SK-N-SH treated with all-trans-retinoic acid at 6 μM for 48 hours (cell line): ENCODE data around the gene CNGB1.

Experiments used
- ARNTL ChIP-seq: fragments of 450-650 bp; formaldehyde crosslinking; IDR thresholded peaks from 2 replicates; pipeline ENCODE4 v1.5.0; 2020; ENCODE audit warnings: low read depth, mild to moderate bottlenecking, moderate library complexity, borderline replicate concordance
- BACH2 ChIP-seq: fragments of 250-450 bp; sonication (Bioruptor Pico); IDR thresholded peaks from 2 replicates; pipeline ENCODE4 v1.9.0; 2021; ENCODE audit warnings: mild to moderate bottlenecking, borderline replicate concordance
- ESRRG ChIP-seq: fragments of 250-450 bp; sonication (Bioruptor Pico); IDR thresholded peaks from 2 replicates; pipeline ENCODE4 v1.6.1; 2021; ENCODE audit warnings: mild to moderate bottlenecking
- GLIS3 ChIP-seq: fragments of 250-450 bp; sonication (Bioruptor Pico); IDR thresholded peaks from 2 replicates; pipeline ENCODE4 v1.5.0; 2020; ENCODE audit warnings: mild to moderate bottlenecking, moderate library complexity
- ISL1 ChIP-seq: fragments of 250-450 bp; sonication (Bioruptor Pico); IDR thresholded peaks from 2 replicates; pipeline ENCODE4 v2.1.2; 2022; ENCODE audit warnings: mild to moderate bottlenecking, moderate library complexity
- SNAI2 ChIP-seq: fragments of 250-450 bp; sonication (Bioruptor Pico); IDR thresholded peaks from 2 replicates; pipeline ENCODE4 v1.5.0; 2020; ENCODE audit warnings: mild to moderate bottlenecking, moderate library complexity
- ZC3H10 ChIP-seq: fragments of 250-450 bp; sonication (Bioruptor Pico); IDR thresholded peaks from 2 replicates; pipeline ENCODE4 v1.5.1; 2021; ENCODE audit warnings: mild to moderate bottlenecking, moderate library complexity
- ZFP3 ChIP-seq: fragments of 250-450 bp; sonication (Bioruptor Pico); IDR thresholded peaks from 2 replicates; pipeline ENCODE4 v1.5.0; 2020; ENCODE audit warnings: mild to moderate bottlenecking, moderate library complexity
- ZFP30 ChIP-seq: fragments of 450-650 bp; formaldehyde crosslinking; IDR thresholded peaks from 2 replicates; pipeline ENCODE4 v1.5.0; 2022; ENCODE audit warnings: mild to moderate bottlenecking, moderate library complexity
- ZNF565 ChIP-seq: fragments of 450-650 bp; formaldehyde crosslinking; conservative IDR thresholded peaks from 2 replicates; pipeline ENCODE4 v1.5.0; 2020; ENCODE audit warnings: low read depth, mild to moderate bottlenecking, moderate library complexity
- ZNF70 ChIP-seq: fragments of 450-650 bp; formaldehyde crosslinking; IDR thresholded peaks from 2 replicates; pipeline ENCODE4 v1.5.0; 2020; ENCODE audit warnings: mild to moderate bottlenecking, moderate library complexity
- TF ChIP-seq, protein P1 (sequence below): fragments of 250-450 bp; sonication (Bioruptor Pico); IDR thresholded peaks from 2 replicates; pipeline ENCODE4 v1.5.0; 2020; ENCODE audit warnings: mild to moderate bottlenecking, moderate library complexity
- TF ChIP-seq, protein P2 (sequence below): fragments of 250-450 bp; sonication (Bioruptor Pico); IDR thresholded peaks from 2 replicates; pipeline ENCODE4 v1.5.1; 2020; ENCODE audit warnings: low read depth, mild to moderate bottlenecking, moderate library complexity

DNA sequence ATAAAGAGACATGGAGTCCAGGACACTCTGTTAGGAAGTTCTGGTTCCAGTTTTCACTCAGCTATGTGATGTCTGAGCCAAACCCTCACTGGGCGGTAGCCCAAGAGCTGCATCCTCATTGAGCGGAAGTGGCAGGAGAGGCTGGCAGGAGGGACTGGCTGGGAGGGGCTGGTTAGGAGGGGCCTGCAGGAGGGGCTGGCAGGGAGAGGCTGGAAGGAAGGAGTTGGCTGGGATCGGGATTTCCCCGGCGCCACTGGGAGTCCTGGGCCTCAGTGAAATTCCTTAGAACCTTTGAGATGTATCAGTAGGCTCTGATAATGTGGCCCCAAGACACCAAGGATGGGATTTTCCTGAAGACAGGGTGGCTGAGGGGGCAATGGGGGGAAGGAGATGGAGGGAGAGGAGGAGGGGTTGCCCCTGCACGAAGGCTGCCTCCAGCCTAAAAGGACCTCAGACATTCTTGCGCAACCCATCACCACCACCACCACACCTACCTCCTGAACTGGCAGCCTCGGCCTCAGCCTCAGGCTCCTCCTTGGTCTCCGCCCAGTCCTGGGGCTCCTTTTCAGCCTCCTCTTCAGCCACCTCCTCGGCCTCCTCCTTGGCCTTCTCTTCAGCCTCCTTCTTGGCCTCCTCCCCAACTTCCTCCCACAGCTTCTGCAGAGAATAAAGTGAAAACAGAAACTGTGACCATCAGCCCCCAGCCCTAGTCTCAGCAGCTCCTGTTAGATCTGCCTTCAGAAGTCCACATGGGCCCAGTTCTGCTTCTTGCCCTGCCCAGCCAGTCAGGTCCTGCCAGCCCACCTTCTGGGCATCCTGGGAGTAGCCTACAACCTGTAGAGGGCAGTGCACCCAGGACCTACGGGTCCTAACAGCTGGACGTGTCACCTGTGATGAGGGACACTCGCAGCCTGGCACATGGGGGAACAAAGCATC is 31.7 kb downstream of the CNGB1 start:
- TF ChIP-seq ZNF565 (CRISPR knock-in tag), result no peak
- TF ChIP-seq, protein P1, sequence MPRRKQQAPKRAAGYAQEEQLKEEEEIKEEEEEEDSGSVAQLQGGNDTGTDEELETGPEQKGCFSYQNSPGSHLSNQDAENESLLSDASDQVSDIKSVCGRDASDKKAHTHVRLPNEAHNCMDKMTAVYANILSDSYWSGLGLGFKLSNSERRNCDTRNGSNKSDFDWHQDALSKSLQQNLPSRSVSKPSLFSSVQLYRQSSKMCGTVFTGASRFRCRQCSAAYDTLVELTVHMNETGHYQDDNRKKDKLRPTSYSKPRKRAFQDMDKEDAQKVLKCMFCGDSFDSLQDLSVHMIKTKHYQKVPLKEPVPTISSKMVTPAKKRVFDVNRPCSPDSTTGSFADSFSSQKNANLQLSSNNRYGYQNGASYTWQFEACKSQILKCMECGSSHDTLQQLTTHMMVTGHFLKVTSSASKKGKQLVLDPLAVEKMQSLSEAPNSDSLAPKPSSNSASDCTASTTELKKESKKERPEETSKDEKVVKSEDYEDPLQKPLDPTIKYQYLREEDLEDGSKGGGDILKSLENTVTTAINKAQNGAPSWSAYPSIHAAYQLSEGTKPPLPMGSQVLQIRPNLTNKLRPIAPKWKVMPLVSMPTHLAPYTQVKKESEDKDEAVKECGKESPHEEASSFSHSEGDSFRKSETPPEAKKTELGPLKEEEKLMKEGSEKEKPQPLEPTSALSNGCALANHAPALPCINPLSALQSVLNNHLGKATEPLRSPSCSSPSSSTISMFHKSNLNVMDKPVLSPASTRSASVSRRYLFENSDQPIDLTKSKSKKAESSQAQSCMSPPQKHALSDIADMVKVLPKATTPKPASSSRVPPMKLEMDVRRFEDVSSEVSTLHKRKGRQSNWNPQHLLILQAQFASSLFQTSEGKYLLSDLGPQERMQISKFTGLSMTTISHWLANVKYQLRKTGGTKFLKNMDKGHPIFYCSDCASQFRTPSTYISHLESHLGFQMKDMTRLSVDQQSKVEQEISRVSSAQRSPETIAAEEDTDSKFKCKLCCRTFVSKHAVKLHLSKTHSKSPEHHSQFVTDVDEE (CRISPR knock-in tag), result no peak
- TF ChIP-seq BACH2 (CRISPR knock-in tag), result no peak
- TF ChIP-seq ARNTL (CRISPR knock-in tag), result no peak
- no peak for TF ChIP-seq ISL1 (CRISPR knock-in tag)
- TF ChIP-seq, protein P2, sequence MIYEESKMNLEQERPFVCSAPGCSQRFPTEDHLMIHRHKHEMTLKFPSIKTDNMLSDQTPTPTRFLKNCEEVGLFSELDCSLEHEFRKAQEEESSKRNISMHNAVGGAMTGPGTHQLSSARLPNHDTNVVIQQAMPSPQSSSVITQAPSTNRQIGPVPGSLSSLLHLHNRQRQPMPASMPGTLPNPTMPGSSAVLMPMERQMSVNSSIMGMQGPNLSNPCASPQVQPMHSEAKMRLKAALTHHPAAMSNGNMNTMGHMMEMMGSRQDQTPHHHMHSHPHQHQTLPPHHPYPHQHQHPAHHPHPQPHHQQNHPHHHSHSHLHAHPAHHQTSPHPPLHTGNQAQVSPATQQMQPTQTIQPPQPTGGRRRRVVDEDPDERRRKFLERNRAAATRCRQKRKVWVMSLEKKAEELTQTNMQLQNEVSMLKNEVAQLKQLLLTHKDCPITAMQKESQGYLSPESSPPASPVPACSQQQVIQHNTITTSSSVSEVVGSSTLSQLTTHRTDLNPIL, result no peak
- TF ChIP-seq ZFP30 (CRISPR knock-in tag), result no peak
- no peak for TF ChIP-seq ZFP3 (CRISPR knock-in tag)
- TF ChIP-seq ESRRG (CRISPR knock-in tag), result no peak
- no peak for TF ChIP-seq ZC3H10
- no peak for TF ChIP-seq ZNF70
- TF ChIP-seq SNAI2 (CRISPR knock-in tag), result no peak
- TF ChIP-seq GLIS3 (CRISPR knock-in tag), result no peak
